Heart right ventricle (tissue), 16 donors: ENCODE data around the gene CCDC192. TPM values are rescaled to one million over a fixed set of nuclear protein-coding genes. Genes with fewer than 3 reads are reported as not detected.

Experiments used
- ATAC-seq, 8 donors: fragments of 200-7000 bp; cut with Tn5 transposase; one replicate each; pipeline ENCODE4 v1.9.1; 2020; ENCODE audit warnings: mild to moderate bottlenecking in 8 of 8, moderate library complexity in 8 of 8, moderate number of reproducible peaks in 1 of 8
- DNase-seq, 2 donors: peaks; one replicate each; pipeline ENCODE4 v3.0.0-alpha.2; 2020
- H3K27ac ChIP-seq, 10 donors: fragments of 200-600 bp; sonication (generic) in 2 of 10; one replicate each; pipeline versions ENCODE4 v1.5.0 to v1.8.0; 2020 to 2022; ENCODE audit warnings: mild to moderate bottlenecking in 3 of 10
- H3K27me3 ChIP-seq, 7 donors: fragments of 200-600 bp; one replicate each; pipeline ENCODE4 v1.8.0; 2021 to 2022; ENCODE audit warnings: mild to moderate bottlenecking in 2 of 7
- H3K36me3 ChIP-seq, 9 donors: fragments of 200-600 bp; sonication (generic) in 1 of 9; one replicate each; pipeline versions ENCODE4 v1.5.0 to v1.8.0; 2020 to 2022; ENCODE audit warnings: mild to moderate bottlenecking in 2 of 9
- H3K4me1 ChIP-seq, 9 donors: fragments of 200-600 bp; sonication (generic) in 1 of 9; one replicate each; pipeline versions ENCODE4 v1.5.0 to v1.8.0; 2020 to 2022; ENCODE audit warnings: mild to moderate bottlenecking in 4 of 9
- H3K4me3 ChIP-seq, 10 donors: fragments of 200-600 bp; sonication (generic) in 2 of 10; one replicate each; pipeline versions ENCODE4 v1.5.0 to v1.8.0; 2020 to 2022; ENCODE audit warnings: mild to moderate bottlenecking in 7 of 10, moderate library complexity in 2 of 10
- H3K9me3 ChIP-seq, 11 donors: fragments of 200-600 bp in 10 of 11; sonication (generic) in 2 of 11; one replicate each; pipeline versions ENCODE4 v1.5.0 to v1.8.0; 2013 to 2022; ENCODE audit warnings: mild to moderate bottlenecking in 2 of 11, control low read depth in 1 of 11, moderate library complexity in 1 of 11
- WGBS, 2 donors: extraction: QIAGEN DNeasy Blood & Tissue Kit; methylation state at CpG; one replicate each; pipeline ENCODE4 v1.1.7; 2013; ENCODE audit warnings: inconsistent platforms in 1 of 2; 5-methylcytosine and 5-hydroxymethylcytosine counted together
- intact Hi-C, 10 donors: fragments of 100-400 bp; cut with DNase I; formaldehyde crosslinking; loops; one replicate each; pipeline versions ENCODE4 v1.11.1 to v1.14.2; 2022
- polyA plus RNA-seq, 2 donors: library from polyadenylated mRNA; stranded (reverse); fragments of 200-250 nt; gene quantifications; one replicate each; pipeline ENCODE4 v1.2.3, GENCODE V29; 2013
- total RNA-seq, 10 donors: library from RNA; stranded (reverse); fragmentation: NEBNext Ultra II Directional in 3 of 10; extraction: Animal tissue kit (Norgen Biotek cat#: 25700) in 3 of 10; gene quantifications; one replicate each; pipeline versions ENCODE4 v1.2.1 to v1.2.4, GENCODE V29; 2021 to 2023
- TF ChIP-seq, protein P1 (sequence below), 9 donors: fragments of 200-600 bp; sonication (generic) in 2 of 9; IDR thresholded peaks; one replicate each; pipeline versions ENCODE4 v1.5.0 to v1.8.0; 2021 to 2022; ENCODE audit warnings: antibody characterized with exemption in 9 of 9, mild to moderate bottlenecking in 5 of 9, moderate library complexity in 1 of 9
- donor health status: Arrhythmogenic right ventricular cardiomyopathy.
- donor health status: ischemic (EF 13 %, LVEDD 7.1; RV severe dilation, severe dysfunction).
- donor health status: healthy with polysubstance abuse.
- donor health status: DM: no; HTN: yes; CAD: no.
- donor health status: DM: no; HTN: no; CAD: no.
- donor health status: ischemic (EF 25% LVEDD 6.9; RV normal size, moderate dysfunction).
- donor health status: ischemic (EF 25% LVEDD 5.7; RV mildly dilated, moderate dysfunction).
- donor health status: healthy.
- donor health status: DM: yes; HTN: yes; CAD: no.
- donor health status: Ischemic cardiomyopathy.
- donor health status: ischemic (EF 35%, LVEDD 5.7; RV mildly dilated, moderate dysfunction).
- donor health status: nonischemic (EF 11% LVEDD 7.7; RV severe dilation, severe dysfunction).
- donor health status: DM: yes; HTN: yes; CAD: no.
- donor health status: PGD.
- donor health status: ischemic (EF 29% LVEDD 5.4; RV normal size, mild dysfunction).
- donor health status: nonischemic (EF 23%, LVEDD 6.1; RV moderate dilation, normal function).

The CCDC192 gene
- total and polyA plus RNA-seq, 12 donors: 0.13 to 0.76 (median 0.33) TPM; not detected in 8

DNA sequence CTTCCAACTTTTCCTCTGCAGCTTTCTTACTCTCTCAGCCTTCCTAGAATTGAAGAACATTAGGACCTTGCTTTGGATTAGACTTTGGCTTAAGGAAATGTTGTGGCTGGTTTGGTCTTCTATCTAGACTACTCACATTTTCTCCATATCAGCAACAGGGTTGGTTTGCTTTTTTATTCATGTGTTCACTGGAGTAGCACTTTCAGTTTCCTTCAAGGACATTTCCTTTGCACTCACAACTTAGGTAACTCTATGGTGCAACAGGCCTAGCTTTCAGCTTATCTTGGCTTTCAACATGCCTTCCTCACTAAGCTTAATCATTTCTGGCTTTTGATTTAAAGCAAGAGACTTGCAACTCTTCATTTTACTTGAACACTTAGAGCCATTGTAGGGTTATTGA is 153.1 kb downstream of the CCDC192 start:
- H3K27ac ChIP-seq: no peak overlapping the region
- no peak overlapping the region for H3K4me3 ChIP-seq
- H3K36me3 ChIP-seq: no peaks in the 10 kb centered on the region
- H3K4me1 ChIP-seq: peaks cover 0 to 14% (median 0%) of the 10 kb centered on the region in 9 donors
- no peak for DNase-seq
- no peaks in the 10 kb centered on the region for H3K27me3 ChIP-seq
- peaks cover 0 to 11% (median 0%) of the 10 kb centered on the region in 11 donors for H3K9me3 ChIP-seq
- no peak for ATAC-seq
- TF ChIP-seq, protein P1, sequence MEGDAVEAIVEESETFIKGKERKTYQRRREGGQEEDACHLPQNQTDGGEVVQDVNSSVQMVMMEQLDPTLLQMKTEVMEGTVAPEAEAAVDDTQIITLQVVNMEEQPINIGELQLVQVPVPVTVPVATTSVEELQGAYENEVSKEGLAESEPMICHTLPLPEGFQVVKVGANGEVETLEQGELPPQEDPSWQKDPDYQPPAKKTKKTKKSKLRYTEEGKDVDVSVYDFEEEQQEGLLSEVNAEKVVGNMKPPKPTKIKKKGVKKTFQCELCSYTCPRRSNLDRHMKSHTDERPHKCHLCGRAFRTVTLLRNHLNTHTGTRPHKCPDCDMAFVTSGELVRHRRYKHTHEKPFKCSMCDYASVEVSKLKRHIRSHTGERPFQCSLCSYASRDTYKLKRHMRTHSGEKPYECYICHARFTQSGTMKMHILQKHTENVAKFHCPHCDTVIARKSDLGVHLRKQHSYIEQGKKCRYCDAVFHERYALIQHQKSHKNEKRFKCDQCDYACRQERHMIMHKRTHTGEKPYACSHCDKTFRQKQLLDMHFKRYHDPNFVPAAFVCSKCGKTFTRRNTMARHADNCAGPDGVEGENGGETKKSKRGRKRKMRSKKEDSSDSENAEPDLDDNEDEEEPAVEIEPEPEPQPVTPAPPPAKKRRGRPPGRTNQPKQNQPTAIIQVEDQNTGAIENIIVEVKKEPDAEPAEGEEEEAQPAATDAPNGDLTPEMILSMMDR (IDR thresholded peaks at IDR 0.05): no peak
- intact Hi-C loops: no loop called here

DNA sequence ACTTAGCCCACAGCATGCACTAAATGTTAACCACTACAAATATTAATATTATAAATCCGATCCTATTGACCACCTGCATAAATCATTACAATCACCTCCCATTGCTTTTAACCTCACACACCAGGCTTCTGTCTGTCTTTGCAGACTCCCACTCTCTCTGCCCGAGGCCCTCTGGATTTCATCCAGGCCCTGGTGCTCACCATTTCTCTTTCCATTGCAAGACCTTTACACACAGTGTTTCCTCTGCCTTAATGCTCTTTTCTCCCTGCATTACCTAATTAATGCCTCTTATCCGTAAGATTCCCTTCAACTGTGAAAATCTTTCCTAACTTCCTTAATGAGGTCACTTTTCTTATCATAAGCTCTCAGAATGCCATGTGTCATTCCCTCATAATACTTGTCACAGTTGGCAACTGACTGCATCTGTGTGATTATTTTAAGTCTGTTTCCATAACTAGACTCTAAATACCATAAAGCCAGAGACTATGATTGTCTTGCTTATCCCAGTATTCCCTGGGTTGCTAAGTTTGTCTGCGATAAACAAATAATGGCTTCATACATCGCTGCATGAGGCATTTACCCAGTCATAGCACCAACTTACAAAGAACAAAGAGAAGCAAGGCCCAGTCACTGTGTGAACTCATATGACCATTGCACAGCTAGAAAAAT is 155.1 kb downstream of the CCDC192 start:
- 27 to 40% methylated on average over 5 of the region's 5 CpGs for WGBS, 2 donors
- H3K27me3 ChIP-seq: no peaks in the 10 kb centered on the region

DNA sequence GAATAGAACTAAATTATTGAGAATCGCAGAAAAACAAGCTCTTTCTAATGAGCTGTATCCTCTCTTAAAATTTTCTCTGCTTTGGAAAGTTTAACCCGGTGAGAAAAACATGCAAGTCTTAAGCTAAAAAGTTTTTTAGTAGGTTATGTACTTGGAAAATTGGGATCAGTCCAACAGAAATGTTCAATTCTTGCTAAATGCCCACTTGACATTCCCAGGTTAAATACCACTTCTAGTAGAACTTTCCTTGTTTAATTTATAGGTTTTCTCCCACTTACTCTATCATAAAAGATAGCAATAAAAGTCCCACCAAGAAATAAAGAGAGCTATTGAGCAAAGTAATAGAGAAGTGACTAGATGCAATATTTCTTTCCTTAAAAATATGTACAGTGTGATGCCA is 157.1 kb downstream of the CCDC192 start:
- 96 to 97% methylated on average over 2 of the region's 2 CpGs for WGBS, 2 donors
- intact Hi-C loops: no loop called here
- DNase-seq: no peak
- Histone ChIP-seq H3K27me3 (no peaks in the 10 kb centered on the region), H3K4me3 (no peak overlapping the region), H3K27ac (no peak overlapping the region), H3K36me3 (no peaks in the 10 kb centered on the region), H3K4me1 (peaks cover 0 to 24% (median 0%) of the 10 kb centered on the region in 9 donors), H3K9me3 (peaks cover 0 to 9% (median 0%) of the 10 kb centered on the region in 11 donors)
- no peak for ATAC-seq
- TF ChIP-seq, protein P1 (IDR thresholded peaks at IDR 0.05): no peak

More for the DNA sequence above, 155.1 kb downstream of the CCDC192 start:
- Histone ChIP-seq H3K27ac (peak overlapping the region; percentile 38 to 79 (median 64)), H3K4me1 (peaks cover 0 to 17% (median 0%) of the 10 kb centered on the region in 9 donors), H3K9me3 (peaks cover 0 to 11% (median 0%) of the 10 kb centered on the region in 11 donors), H3K36me3 (no peaks in the 10 kb centered on the region), H3K4me3 (no peak overlapping the region)
- TF ChIP-seq, protein P1 (IDR thresholded peaks at IDR 0.05): no peak
- ATAC-seq: peak; percentile 58 to 97 (median 94)
- intact Hi-C loops: no loop called here
- peak in 1 of 2 donors; percentile 23 for DNase-seq

DNA sequence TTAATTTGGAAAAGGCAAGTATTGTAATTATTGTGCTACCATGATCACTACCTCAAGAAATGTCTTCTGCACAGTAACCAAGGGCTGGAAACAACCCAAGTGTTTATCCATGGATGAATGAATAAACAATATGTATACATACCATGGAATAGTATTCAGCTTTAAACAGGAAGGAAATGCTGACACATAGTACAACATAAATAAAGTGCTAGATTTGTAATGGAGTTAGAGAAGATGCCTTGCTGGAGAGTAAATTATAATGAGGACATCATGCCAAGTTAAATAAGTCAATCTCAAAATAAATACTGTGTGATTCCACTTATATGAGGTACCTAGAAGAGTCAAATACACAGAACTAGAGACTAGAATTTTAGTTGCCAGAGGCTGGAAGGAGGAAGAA is 160.0 kb downstream of the CCDC192 start:
- TF ChIP-seq, protein P1 (IDR thresholded peaks at IDR 0.05): no peak
- no peaks in the 10 kb centered on the region for H3K36me3 ChIP-seq
- H3K4me1 ChIP-seq: peaks cover 0 to 14% (median 0%) of the 10 kb centered on the region in 9 donors
- H3K9me3 ChIP-seq: no peaks in the 10 kb centered on the region
- DNase-seq (no peak), ATAC-seq (no peak)
- intact Hi-C loops: no loop called here
- H3K4me3 ChIP-seq: no peak overlapping the region
- no peaks in the 10 kb centered on the region for H3K27me3 ChIP-seq
- no peak overlapping the region for H3K27ac ChIP-seq
